ENCODE results near the gene ACYP2. TPM values are rescaled to one million over a fixed set of nuclear protein-coding genes. Genes with fewer than 3 reads are reported as not detected.
"Not testable (repeated sequence)": the region's sequence is repeated elsewhere in the genome, so short reads cannot be mapped to it uniquely, and the experiment has no call there.

Gene ACYP2
- total RNA-seq, 2 donors from 2014 or later, result 4.9 to 7.5 TPM

GRCh38 chr2:54106631-54107454 is 8.6 kb upstream of the ACYP2 start:
- no peak overlapping the region for H3K27ac Mint-ChIP-seq
- ATAC-seq (peak in 1 of 2 donors; percentile 70), DNase-seq (ENCODE audit: low spot score) (no peak)
- H3K36me3 Mint-ChIP-seq, result no peaks in the 10 kb centered on the region
- H3K4me3 Mint-ChIP-seq, result no peak overlapping the region
- H3K9me3 Mint-ChIP-seq, result no peaks in the 10 kb centered on the region
- peaks cover 4 to 6% of the 10 kb centered on the region in 2 donors for H3K27me3 Mint-ChIP-seq
- H3K4me1 Mint-ChIP-seq (ENCODE audit: low read depth in 2 of 2), result peaks cover 4% of the 10 kb centered on the region in 2 donors

GRCh38 chr2:54107455-54107764 is 8.0 kb upstream of the ACYP2 start:
- Mint-ChIP-seq H3K27ac (no peak overlapping the region), H3K27me3 (peaks cover 4 to 6% of the 10 kb centered on the region in 2 donors), H3K4me3 (no peak overlapping the region), H3K36me3 (no peaks in the 10 kb centered on the region), H3K9me3 (no peaks in the 10 kb centered on the region), H3K4me1 (ENCODE audit: low read depth in 2 of 2) (peaks cover 4% of the 10 kb centered on the region in 2 donors)
- ATAC-seq (no peak), DNase-seq (ENCODE audit: low spot score) (no peak)

DNA sequence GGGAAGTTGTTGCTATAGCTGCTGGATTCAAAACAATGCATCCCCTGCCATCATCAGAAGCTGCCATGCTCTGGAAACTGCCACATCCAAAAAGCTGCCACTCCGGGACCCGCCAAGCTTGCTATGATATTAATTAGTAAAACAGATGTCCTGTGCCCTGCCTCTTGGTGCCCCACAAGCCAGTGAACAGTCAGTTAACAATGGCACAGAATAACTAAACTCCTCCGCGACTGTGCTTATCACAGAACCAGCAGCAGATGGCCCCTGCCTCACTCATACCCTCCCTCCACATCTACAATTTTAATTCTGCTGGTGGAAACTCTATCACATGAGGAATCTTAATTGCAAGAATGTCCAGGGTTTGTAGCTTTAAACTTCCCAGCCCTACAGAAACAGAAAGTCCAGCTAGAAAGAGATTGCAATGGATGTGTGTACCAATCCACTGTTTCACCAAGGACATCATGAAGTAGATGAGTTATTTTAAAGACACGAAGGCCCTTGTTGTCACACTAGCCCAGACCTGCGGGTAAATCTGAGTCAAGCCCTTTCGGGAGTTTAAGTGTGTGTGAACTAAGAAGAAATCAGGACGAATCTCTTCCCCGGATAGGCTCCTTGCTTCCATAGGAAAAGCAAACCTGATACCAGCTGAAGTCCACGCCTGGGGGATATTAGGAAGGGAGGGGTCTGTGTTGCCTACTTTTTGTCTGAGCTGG is 7.4 kb upstream of the ACYP2 start:
- H3K36me3 Mint-ChIP-seq, result no peaks in the 10 kb centered on the region
- H3K9me3 Mint-ChIP-seq, result no peaks in the 10 kb centered on the region
- ATAC-seq, result no peak
- DNase-seq (ENCODE audit: low spot score), result no peak
- H3K4me1 Mint-ChIP-seq (ENCODE audit: low read depth in 2 of 2), result peaks cover 4% of the 10 kb centered on the region in 2 donors
- no peak overlapping the region for H3K4me3 Mint-ChIP-seq
- peaks cover 4 to 6% of the 10 kb centered on the region in 2 donors for H3K27me3 Mint-ChIP-seq
- H3K27ac Mint-ChIP-seq, result no peak overlapping the region

- Mint-ChIP-seq H3K4me3 (no peak overlapping the region), H3K27me3 (peaks cover 4 to 6% of the 10 kb centered on the region in 2 donors), H3K4me1 (ENCODE audit: low read depth in 2 of 2) (peaks cover 0 to 2% of the 10 kb centered on the region in 2 donors), H3K9me3 (no peaks in the 10 kb centered on the region), H3K27ac (no peak overlapping the region), H3K36me3 (no peaks in the 10 kb centered on the region)
- ATAC-seq, result no peak
- DNase-seq (ENCODE audit: low spot score), result no peak
These were observed 5.6 kb upstream of the ACYP2 start for GRCh38 chr2:54109848-54110247.

- H3K4me3 Mint-ChIP-seq, result peak overlapping the region; percentile 91
- H3K4me1 Mint-ChIP-seq (ENCODE audit: low read depth in 2 of 2), result peaks cover 7 to 17% of the 10 kb centered on the region in 2 donors
- ATAC-seq; H3K27me3 Mint-ChIP-seq; DNase-seq (ENCODE audit: low spot score); H3K9me3 Mint-ChIP-seq: not testable (repeated sequence)
- H3K27ac Mint-ChIP-seq, result peak overlapping the region; percentile 99
- H3K36me3 Mint-ChIP-seq, result peaks cover 15% of the 10 kb centered on the region
These were observed 936 bp upstream of the ACYP2 start for GRCh38 chr2:54114479-54114878.

DNA sequence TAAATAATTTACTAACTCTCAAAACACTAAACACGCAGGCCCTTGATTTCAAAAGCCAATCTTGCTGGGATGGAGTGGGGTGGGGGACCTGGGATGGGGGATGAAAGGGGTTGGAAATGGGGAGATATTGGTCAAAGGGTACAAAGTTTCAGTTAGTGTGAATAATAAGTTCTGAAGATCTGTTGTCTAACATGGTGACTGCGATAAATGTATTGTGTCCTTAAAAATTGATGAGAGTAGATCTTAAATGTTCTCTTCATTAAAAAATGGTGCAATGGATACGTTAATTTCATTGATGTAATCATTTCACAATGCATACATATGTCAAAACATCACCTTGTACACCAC is 505 bp upstream of the ACYP2 start:
- H3K36me3 Mint-ChIP-seq, result peaks cover 15% of the 10 kb centered on the region
- H3K27ac Mint-ChIP-seq, result peak overlapping the region; percentile 99
- no peak for DNase-seq (ENCODE audit: low spot score)
- peaks cover 4 to 6% of the 10 kb centered on the region in 2 donors for H3K27me3 Mint-ChIP-seq
- peaks cover 4% of the 10 kb centered on the region for H3K9me3 Mint-ChIP-seq
- ATAC-seq, result no peak
- peaks cover 7 to 17% of the 10 kb centered on the region in 2 donors for H3K4me1 Mint-ChIP-seq (ENCODE audit: low read depth in 2 of 2)
- H3K4me3 Mint-ChIP-seq, result peak overlapping the region; percentile 91

DNA sequence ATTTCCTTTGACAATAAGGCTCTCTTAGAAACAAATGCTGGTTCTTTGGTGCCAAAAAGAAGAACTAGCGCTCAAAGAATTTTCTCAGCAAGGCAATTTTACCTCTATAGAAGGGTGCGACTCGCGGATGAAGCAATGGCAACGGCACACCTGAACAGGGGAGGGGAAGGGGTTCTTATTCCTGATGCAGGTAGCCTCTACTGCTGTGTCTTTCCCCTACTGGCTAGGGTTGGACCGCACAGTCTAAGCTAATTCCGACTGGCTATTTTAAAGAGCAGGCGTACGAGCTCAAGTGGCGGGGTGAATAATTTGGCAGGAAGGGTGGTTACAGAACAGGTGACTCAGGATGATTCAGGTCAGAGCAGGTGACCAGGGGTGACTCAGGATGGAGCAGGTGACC is 1.2 kb downstream of the ACYP2 start:
- Mint-ChIP-seq H3K27ac (peak overlapping the region; percentile 99), H3K4me3 (peak overlapping the region; percentile 91)
- not testable (repeated sequence) for H3K27me3 Mint-ChIP-seq

GRCh38 chr2:54120950-54121349 is 5.5 kb downstream of the ACYP2 start:
- Mint-ChIP-seq H3K27me3 (no peaks in the 10 kb centered on the region), H3K4me3 (no peak overlapping the region), H3K4me1 (ENCODE audit: low read depth in 2 of 2) (peaks cover 6 to 7% of the 10 kb centered on the region in 2 donors), H3K36me3 (peaks cover 15% of the 10 kb centered on the region), H3K9me3 (peaks cover 4% of the 10 kb centered on the region), H3K27ac (no peak overlapping the region)
- DNase-seq (ENCODE audit: low spot score), result no peak
- no peak for ATAC-seq

More for the DNA sequence above, 1.2 kb downstream of the ACYP2 start:
- not testable (repeated sequence) for H3K9me3 Mint-ChIP-seq; DNase-seq (ENCODE audit: low spot score); ATAC-seq
- H3K36me3 Mint-ChIP-seq, result peaks cover 15% of the 10 kb centered on the region
- H3K4me1 Mint-ChIP-seq (ENCODE audit: low read depth in 2 of 2), result peaks cover 7 to 17% of the 10 kb centered on the region in 2 donors

DNA sequence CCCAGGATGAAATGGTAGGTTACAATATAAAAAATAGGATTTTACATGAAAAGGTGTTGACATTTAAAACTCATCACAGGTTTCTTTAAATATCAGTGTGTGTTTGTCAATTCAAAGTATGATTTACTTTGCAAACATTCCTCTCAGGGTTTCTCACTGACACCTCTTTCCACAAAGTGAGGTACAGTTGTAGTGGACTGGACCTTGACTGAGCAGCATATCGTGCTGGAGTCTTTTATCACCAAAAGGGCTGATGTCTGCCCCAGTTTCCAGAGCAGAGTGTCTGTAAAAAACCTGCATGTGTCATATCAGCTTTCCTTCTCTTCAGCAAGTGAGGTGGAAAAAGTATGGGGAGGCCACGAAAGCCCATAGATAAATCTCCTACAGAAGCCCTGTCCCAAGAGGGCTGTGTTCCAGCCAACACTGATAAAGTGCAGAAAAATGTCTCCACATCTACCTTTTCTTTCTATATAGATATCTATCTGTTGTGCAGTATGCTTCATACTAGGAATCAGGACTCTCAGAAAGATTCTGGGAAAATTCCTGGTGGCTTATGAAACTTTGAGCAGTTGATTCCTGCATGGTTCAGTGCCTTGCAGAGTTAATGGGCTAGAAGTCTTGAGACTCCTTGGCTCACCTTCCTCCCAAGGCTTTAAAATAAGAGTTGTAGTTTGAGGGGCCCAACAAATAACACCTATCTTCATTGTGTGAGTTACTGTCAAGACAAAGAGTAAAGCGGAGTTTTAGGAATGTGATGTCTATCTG is 6.9 kb downstream of the ACYP2 start:
- Mint-ChIP-seq H3K4me3 (no peak overlapping the region), H3K4me1 (ENCODE audit: low read depth in 2 of 2) (no peaks in the 10 kb centered on the region), H3K27me3 (no peaks in the 10 kb centered on the region), H3K9me3 (no peaks in the 10 kb centered on the region), H3K27ac (no peak overlapping the region), H3K36me3 (peaks cover 7% of the 10 kb centered on the region)
- DNase-seq (ENCODE audit: low spot score), result no peak
- no peak for ATAC-seq

DNA sequence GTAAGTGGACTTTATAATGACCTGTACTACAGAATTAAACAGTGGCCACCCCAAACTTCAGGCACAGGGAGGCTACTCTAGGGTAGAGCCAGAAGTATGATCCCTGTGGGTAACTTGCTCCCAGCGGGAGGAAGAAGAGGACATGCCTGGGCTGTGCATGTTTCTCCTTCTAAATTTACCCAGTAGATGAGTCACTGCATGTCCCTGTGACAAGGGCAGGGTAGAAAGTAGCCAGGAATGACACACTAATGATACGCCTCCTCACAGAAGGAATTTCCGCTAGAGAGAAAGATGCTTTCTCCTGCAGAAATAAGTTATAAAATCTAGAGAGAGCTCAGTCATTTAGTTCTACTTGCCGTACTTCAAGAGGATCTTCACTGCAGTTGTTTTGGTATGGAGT is 7.5 kb downstream of the ACYP2 start:
- no peak for ATAC-seq

GRCh38 chr2:54127174-54127573 is 11.8 kb downstream of the ACYP2 start:
- not testable (repeated sequence) for H3K9me3 Mint-ChIP-seq; ATAC-seq; DNase-seq (ENCODE audit: low spot score); H3K4me1 Mint-ChIP-seq (ENCODE audit: low read depth in 2 of 2); H3K4me3 Mint-ChIP-seq; H3K27ac Mint-ChIP-seq; H3K27me3 Mint-ChIP-seq; H3K36me3 Mint-ChIP-seq

More for the DNA sequence above, 7.5 kb downstream of the ACYP2 start:
- no peaks in the 10 kb centered on the region for H3K4me1 Mint-ChIP-seq (ENCODE audit: low read depth in 2 of 2)
- peaks cover 3% of the 10 kb centered on the region for H3K36me3 Mint-ChIP-seq
- no peak overlapping the region for H3K4me3 Mint-ChIP-seq
- DNase-seq (ENCODE audit: low spot score), result no peak
- no peaks in the 10 kb centered on the region for H3K27me3 Mint-ChIP-seq
- H3K9me3 Mint-ChIP-seq, result no peaks in the 10 kb centered on the region
- no peak overlapping the region for H3K27ac Mint-ChIP-seq

DNA sequence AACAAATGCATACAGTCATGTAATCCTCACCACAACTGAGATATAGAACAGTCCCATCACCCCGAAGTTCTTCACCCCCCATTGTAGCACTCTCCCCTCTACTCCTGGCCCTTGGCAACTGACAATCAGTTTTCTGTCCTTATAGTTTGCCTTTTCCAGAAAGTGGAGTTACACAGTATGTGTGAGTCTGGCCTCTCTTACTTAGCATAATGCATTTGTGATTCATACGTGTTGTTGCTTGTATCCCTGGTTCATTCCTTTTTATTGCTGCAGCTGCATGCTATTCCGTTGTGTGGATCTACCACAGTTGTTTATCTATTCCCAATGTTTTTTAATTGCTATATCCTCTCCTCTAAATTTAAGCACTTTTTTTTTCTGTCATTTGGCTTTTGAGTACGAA is 17.6 kb downstream of the ACYP2 start:
- DNase-seq (ENCODE audit: low spot score) (no peak), ATAC-seq (no peak)
- H3K36me3 Mint-ChIP-seq, result no peaks in the 10 kb centered on the region
- no peak overlapping the region for H3K27ac Mint-ChIP-seq
- no peaks in the 10 kb centered on the region for H3K27me3 Mint-ChIP-seq
- no peak overlapping the region for H3K4me3 Mint-ChIP-seq
- H3K4me1 Mint-ChIP-seq (ENCODE audit: low read depth in 2 of 2), result no peaks in the 10 kb centered on the region
- H3K9me3 Mint-ChIP-seq, result no peaks in the 10 kb centered on the region

DNA sequence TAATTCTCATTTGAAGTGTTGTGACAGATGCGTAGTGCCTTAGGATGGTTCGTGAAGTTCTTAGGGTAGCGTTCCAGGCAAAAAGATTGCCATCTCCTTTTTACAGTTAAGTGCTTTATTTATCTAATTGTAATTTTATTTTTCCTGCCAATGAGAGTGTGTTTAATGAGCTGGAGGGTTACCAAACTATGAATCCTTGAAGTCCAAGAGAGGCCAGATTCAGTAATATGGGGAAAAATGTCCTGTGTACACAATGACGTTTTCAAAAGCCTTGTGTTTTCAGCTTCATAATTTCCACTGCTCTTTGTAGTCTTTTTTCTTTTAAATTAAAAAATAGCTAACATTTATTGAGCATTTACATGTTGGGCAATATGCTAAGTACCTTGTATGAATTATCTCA is 23.8 kb downstream of the ACYP2 start:
- ATAC-seq (no peak), DNase-seq (ENCODE audit: low spot score) (no peak)
- Mint-ChIP-seq H3K36me3 (peaks cover 4% of the 10 kb centered on the region), H3K27ac (no peak overlapping the region), H3K4me1 (ENCODE audit: low read depth in 2 of 2) (no peaks in the 10 kb centered on the region), H3K9me3 (no peaks in the 10 kb centered on the region), H3K4me3 (no peak overlapping the region), H3K27me3 (no peaks in the 10 kb centered on the region)

- Mint-ChIP-seq H3K9me3 (no peaks in the 10 kb centered on the region), H3K36me3 (peaks cover 9% of the 10 kb centered on the region), H3K27ac (no peak overlapping the region), H3K27me3 (no peaks in the 10 kb centered on the region), H3K4me1 (ENCODE audit: low read depth in 2 of 2) (no peaks in the 10 kb centered on the region), H3K4me3 (no peak overlapping the region)
- DNase-seq (ENCODE audit: low spot score) (no peak), ATAC-seq (no peak)
These were observed 28.4 kb downstream of the ACYP2 start for GRCh38 chr2:54143780-54144179.
